MM.1S (cell line): ENCODE measurements around the gene TNFAIP3.

Experiments
- DNase-seq: peaks from one replicate; pipeline ENCODE4 v3.0.0-alpha.2; 2015
- H2AFZ ChIP-seq: fragments of 300-600 bp; sonication (generic); 2 replicates; pipeline ENCODE4 v1.6.0; 2016; ENCODE audit warnings: antibody characterized with exemption, low read length
- H3F3A ChIP-seq: fragments of 300-600 bp; sonication (generic); 2 replicates; pipeline ENCODE4 v1.6.1; 2016; ENCODE audit warnings: mild to moderate bottlenecking, antibody characterized with exemption, low read length, moderate library complexity, mixed read lengths; ENCODE audit not compliant: insufficient read depth
- H3K27ac ChIP-seq: fragments of 300-600 bp; sonication (generic); 2 replicates; pipeline ENCODE4 v1.5.1; 2016; ENCODE audit warnings: mild to moderate bottlenecking, low read length
- H3K27me3 ChIP-seq: fragments of 300-600 bp; sonication (generic); replicated peaks from 2 replicates; pipeline ENCODE4 v1.6.0; 2016; ENCODE audit warnings: low read length; ENCODE audit not compliant: insufficient read depth
- H3K36me3 ChIP-seq: fragments of 300-600 bp; sonication (generic); replicated peaks from 2 replicates; pipeline ENCODE4 v1.6.1; 2016; ENCODE audit warnings: mild to moderate bottlenecking, low read length, mixed read lengths; ENCODE audit not compliant: insufficient read depth
- H3K4me1 ChIP-seq: fragments of 300-600 bp; sonication (generic); 2 replicates; pipeline ENCODE4 v1.6.1; 2016; ENCODE audit warnings: low read length, mixed read lengths
- H3K4me2 ChIP-seq: fragments of 300-600 bp; sonication (generic); 2 replicates; pipeline ENCODE4 v1.6.0; 2016; ENCODE audit warnings: low read depth, low read length
- H3K4me3 ChIP-seq: fragments of 300-600 bp; sonication (generic); 2 replicates; pipeline ENCODE4 v1.5.1; 2016; ENCODE audit warnings: low read length, mixed read lengths
- H3K79me2 ChIP-seq: fragments of 300-600 bp; sonication (generic); 2 replicates; pipeline ENCODE4 v1.6.1; 2016; ENCODE audit warnings: mixed run types, low read length, mixed read lengths
- H3K9ac ChIP-seq: fragments of 300-600 bp; sonication (generic); 2 replicates; pipeline ENCODE4 v1.6.1; 2016; ENCODE audit warnings: low read length, mixed read lengths
- H3K9me2 ChIP-seq: fragments of 300-600 bp; sonication (generic); replicated peaks from 2 replicates; pipeline ENCODE4 v1.6.1; 2016; ENCODE audit warnings: mild to moderate bottlenecking, low read length, mixed read lengths; ENCODE audit not compliant: insufficient read depth
- H3K9me3 ChIP-seq: fragments of 300-600 bp; sonication (generic); replicated peaks from 2 replicates; pipeline ENCODE4 v1.6.1; 2016; ENCODE audit warnings: mild to moderate bottlenecking, low read length, mixed read lengths; ENCODE audit not compliant: insufficient read depth
- H4K20me1 ChIP-seq: fragments of 300-600 bp; sonication (generic); 2 replicates; pipeline ENCODE4 v1.6.1; 2016; ENCODE audit warnings: mild to moderate bottlenecking, low read length, moderate library complexity, mixed read lengths; ENCODE audit not compliant: insufficient read depth
- CTCF ChIP-seq: fragments of 300-600 bp; sonication (generic); IDR thresholded peaks from 2 replicates; pipeline ENCODE4 v1.5.1; 2016; ENCODE audit warnings: antibody characterized with exemption, low read length, mixed read lengths
- EZH2 ChIP-seq: fragments of 300-600 bp; sonication (generic); optimal IDR thresholded peaks from 2 replicates; pipeline ENCODE3; 2017; ENCODE audit warnings: low read depth, mild to moderate bottlenecking, antibody characterized with exemption, low read length, mixed read lengths
- EZH2phosphoT487 ChIP-seq: fragments of 300-600 bp; sonication (generic); IDR thresholded peaks from 2 replicates; pipeline ENCODE4 v1.6.1; 2018; ENCODE audit warnings: antibody characterized with exemption, low read length

TNFAIP3 gene

GRCh38 chr6:137917551-137918325 is 50.7 kb downstream of the TNFAIP3 start:
- no peak overlapping the region for H2AFZ ChIP-seq
- H3K9me2 ChIP-seq = no peaks in the 10 kb centered on the region

GRCh38 chr6:137919502-137919823 is 52.4 kb downstream of the TNFAIP3 start:
- TF ChIP-seq EZH2phosphoT487 (no peak), CTCF (no peak), EZH2 (no peak)
- H4K20me1 ChIP-seq = no peaks in the 10 kb centered on the region
- H3K27me3 ChIP-seq = no peaks in the 10 kb centered on the region
- H3K4me3 ChIP-seq = no peak overlapping the region
- peaks cover 16% of the 10 kb centered on the region for H3K4me1 ChIP-seq
- H3K9me2 ChIP-seq = no peaks in the 10 kb centered on the region
- no peaks in the 10 kb centered on the region for H3K36me3 ChIP-seq
- H3K9me3 ChIP-seq = no peaks in the 10 kb centered on the region
- H3F3A ChIP-seq = no peaks in the 10 kb centered on the region
- H3K4me2 ChIP-seq = no peak overlapping the region
- no peak for DNase-seq
- no peak overlapping the region for H3K27ac ChIP-seq
- H3K79me2 ChIP-seq = no peaks in the 10 kb centered on the region
- H3K9ac ChIP-seq = no peak overlapping the region
- H2AFZ ChIP-seq = no peak overlapping the region

More at GRCh38 chr6:137917551-137918325, 50.7 kb downstream of the TNFAIP3 start:
- no peak for TF ChIP-seq EZH2
- TF ChIP-seq EZH2phosphoT487 = no peak
- no peak for TF ChIP-seq CTCF
- Histone ChIP-seq H3F3A (no peaks in the 10 kb centered on the region), H3K4me2 (no peak overlapping the region), H3K79me2 (no peaks in the 10 kb centered on the region), H3K4me3 (no peak overlapping the region), H3K27ac (no peak overlapping the region), H3K4me1 (peaks cover 7% of the 10 kb centered on the region; the same call in 1 of the 2 replicates), H4K20me1 (no peaks in the 10 kb centered on the region), H3K36me3 (no peaks in the 10 kb centered on the region), H3K27me3 (no peaks in the 10 kb centered on the region), H3K9ac (no peak overlapping the region), H3K9me3 (no peaks in the 10 kb centered on the region)
- DNase-seq = no peak

- H3K79me2 ChIP-seq = no peaks in the 10 kb centered on the region
- no peaks in the 10 kb centered on the region for H3K9me3 ChIP-seq
- H3K4me2 ChIP-seq = no peak overlapping the region
- H3K27me3 ChIP-seq = no peaks in the 10 kb centered on the region
- DNase-seq = no peak
- H3K36me3 ChIP-seq = no peaks in the 10 kb centered on the region
- no peak overlapping the region for H3K9ac ChIP-seq
- no peak overlapping the region for H3K27ac ChIP-seq
- no peak overlapping the region for H3K4me3 ChIP-seq
- H3K4me1 ChIP-seq = peaks cover 19% of the 10 kb centered on the region
- no peaks in the 10 kb centered on the region for H3F3A ChIP-seq
- H3K9me2 ChIP-seq = no peaks in the 10 kb centered on the region
- no peak for TF ChIP-seq CTCF
- no peak for TF ChIP-seq EZH2phosphoT487
- no peaks in the 10 kb centered on the region for H4K20me1 ChIP-seq
- no peak overlapping the region for H2AFZ ChIP-seq
These were observed 53.0 kb downstream of the TNFAIP3 start for GRCh38 chr6:137919837-137920730.
